Endothelial cell of umbilical vein (primary cell): ENCODE measurements around the gene PRKCZ. TPM values are rescaled to one million over a fixed set of nuclear protein-coding genes. Genes with fewer than 3 reads are reported as not detected.

Experiments
- BruUV-seq: library from RNA; stranded (reverse); fragments of 400-500 nt; replicated peaks from 2 replicates; lab custom pipeline; 2021; lab: Mats Ljungman, UMichigan
- CTCF ChIA-PET: fragments of 300-600, 350-600 bp; sonication (Branson Sonifier 250); formaldehyde crosslinking; loops from one replicate; lab custom pipeline; 2021; ENCODE audit warnings: antibody characterized with exemption, inconsistent platforms; lab: Charles Lee
- POLR2A ChIA-PET: fragments of 300-600, 350-600 bp; sonication (Branson Sonifier 250); formaldehyde crosslinking; loops from one replicate; lab custom pipeline; 2021; ENCODE audit warnings: antibody characterized with exemption, inconsistent platforms; lab: Charles Lee
- DNase-seq: peaks from one replicate; pipeline ENCODE4 v3.0.0-alpha.2; 2011; ENCODE audit warnings: low read depth, low spot score
- FAIRE-seq: peaks from 2 replicates; lab custom pipeline; 2011; peaks lifted over from hg19 to GRCh38; lab: Jason Lieb, UNC
- H2AFZ ChIP-seq: 2 replicates; pipeline ENCODE4 v1.6.0; 2012; ENCODE audit warnings: low read depth, low read length, control low read depth, inconsistent platforms
- H3K27ac ChIP-seq: 2 replicates; pipeline ENCODE4 v1.5.1; 2011; ENCODE audit warnings: low read depth, mild to moderate bottlenecking, control low read depth, low read length, moderate library complexity; ENCODE audit not compliant: insufficient read depth
- H3K27me3 ChIP-seq, 2 experiments: 2 replicates each; pipeline versions ENCODE4 v1.6.0 to v1.6.1; 2011; ENCODE audit warnings: low read length in 2 of 2, mixed read lengths in 1 of 2; ENCODE audit not compliant: control insufficient read depth in 2 of 2, insufficient read depth in 2 of 2
- H3K36me3 ChIP-seq, 2 experiments: 2 replicates in 1 of 2; 3 replicates in 1 of 2; pipeline ENCODE4 v1.5.1; 2011; ENCODE audit warnings: low read length in 2 of 2, mild to moderate bottlenecking in 1 of 2, moderate library complexity in 1 of 2; ENCODE audit not compliant: control insufficient read depth in 2 of 2, insufficient read depth in 2 of 2; ENCODE audit errors: extremely low read depth in 1 of 2
- H3K4me1 ChIP-seq: 3 replicates; pipeline ENCODE4 v1.5.1; 2011; ENCODE audit warnings: mild to moderate bottlenecking, low read length; ENCODE audit not compliant: control insufficient read depth, insufficient read depth; ENCODE audit errors: extremely low read depth
- H3K4me2 ChIP-seq: 2 replicates; pipeline ENCODE4 v1.6.1; 2011; ENCODE audit warnings: low read length, control low read depth, mixed read lengths; ENCODE audit not compliant: insufficient read depth
- H3K4me3 ChIP-seq, 3 experiments: fragments of 200-600 bp in 1 of 3; sonication (generic), shearing (Covaris generic) in 1 of 3; replicated peaks in 1 of 3; 2 replicates each; pipeline ENCODE4 v1.5.1; 2011 to 2016; ENCODE audit warnings: control low read depth in 3 of 3, low read length in 3 of 3, mild to moderate bottlenecking in 2 of 3, inconsistent platforms in 1 of 3, low read depth in 1 of 3, moderate library complexity in 1 of 3; ENCODE audit not compliant: insufficient read depth in 1 of 3
- H3K79me2 ChIP-seq: 2 replicates; pipeline ENCODE4 v1.6.0; 2012; ENCODE audit warnings: low read length, inconsistent platforms; ENCODE audit not compliant: control insufficient read depth, insufficient read depth
- H3K9ac ChIP-seq: replicated peaks from 2 replicates; pipeline ENCODE3; 2011; ENCODE audit warnings: low read length, control low read depth; ENCODE audit not compliant: insufficient read depth; ENCODE audit errors: extremely low read depth
- H3K9me1 ChIP-seq: replicated peaks from 3 replicates; pipeline ENCODE4 v1.6.0; 2011; ENCODE audit warnings: mild to moderate bottlenecking, low read length; ENCODE audit not compliant: control insufficient read depth, insufficient read depth; ENCODE audit errors: extremely low read depth
- H3K9me3 ChIP-seq: replicated peaks from 2 replicates; pipeline ENCODE4 v1.5.1; 2012; ENCODE audit warnings: low read length, inconsistent platforms; ENCODE audit not compliant: control insufficient read depth, insufficient read depth
- H4K20me1 ChIP-seq: replicated peaks from 2 replicates; pipeline ENCODE3; 2011; ENCODE audit warnings: mild to moderate bottlenecking, low read length; ENCODE audit not compliant: control insufficient read depth, insufficient read depth; ENCODE audit errors: extremely low read depth
- EZH2 ChIP-seq: IDR thresholded peaks from 2 replicates; pipeline ENCODE4 v1.6.1; 2012; ENCODE audit warnings: borderline replicate concordance, low read depth, mild to moderate bottlenecking, moderate library complexity, low read length, inconsistent platforms; ENCODE audit not compliant: severe bottlenecking
- FOS ChIP-seq: IDR thresholded peaks from 2 replicates; pipeline ENCODE4 v1.6.1; 2011; ENCODE audit warnings: mild to moderate bottlenecking, low read length, moderate library complexity, borderline replicate concordance; ENCODE audit not compliant: insufficient read depth
- GATA2 ChIP-seq: IDR thresholded peaks from 2 replicates; pipeline ENCODE4 v1.7.0; 2011; ENCODE audit warnings: low read depth, mild to moderate bottlenecking, moderate library complexity, mixed read lengths, low read length; ENCODE audit not compliant: insufficient read length, insufficient read depth
- JUN ChIP-seq: IDR thresholded peaks from 2 replicates; pipeline ENCODE4 v1.6.1; 2011; ENCODE audit warnings: borderline replicate concordance, low read depth; ENCODE audit not compliant: insufficient read length, insufficient read depth
- MYC ChIP-seq: IDR thresholded peaks from one replicate; pipeline ENCODE4 v1.6.1; 2011; ENCODE audit warnings: mild to moderate bottlenecking, low read depth, low read length
- POLR2A ChIP-seq: IDR thresholded peaks from 2 replicates; pipeline ENCODE4 v1.6.1; 2012; ENCODE audit warnings: low read depth, mild to moderate bottlenecking, control low read depth, low read length
- POLR2AphosphoS5 ChIP-seq: IDR thresholded peaks from 2 replicates; pipeline ENCODE4 v1.6.1; 2012; ENCODE audit warnings: low read depth, mild to moderate bottlenecking, control low read depth, low read length, moderate library complexity; ENCODE audit not compliant: insufficient read depth
- dilution Hi-C: fragments of 300-500 bp; cut with MboI; formaldehyde crosslinking; loops from one replicate; pipeline ENCODE4 v1.15.0; 2019; ENCODE audit warnings: low sequenced_read_pairs; ENCODE audit not compliant: extremely low pct_ligation_motif_present
- intact Hi-C: fragments of 100-400 bp; cut with micrococcal nuclease; formaldehyde crosslinking; loops from one replicate; pipeline ENCODE4 v1.10.0; 2022
- polyA plus RNA-seq, 4 experiments: library from polyadenylated mRNA; depleted of rRNA in 3 of 4; stranded (reverse) in 3 of 4; unstranded in 1 of 4; fragments of >200 nt; gene quantifications; 2 replicates each; pipeline versions ENCODE4 v1.2.1 to v1.2.3, GENCODE V29; 2011 to 2012; ENCODE audit warnings: missing spikeins in 1 of 4
- total RNA-seq: library from RNA; stranded (reverse); gene quantifications from 2 replicates; pipeline ENCODE4 v1.2.3, GENCODE V29; 2021
- TF ChIP-seq, protein P1 (sequence below), 2 donors: IDR thresholded peaks; 1 replicate in 1 of 2; 2 replicates in 1 of 2; pipeline ENCODE4 v1.5.1; 2011; ENCODE audit warnings: low read length in 2 of 2, mild to moderate bottlenecking in 2 of 2, moderate library complexity in 2 of 2, control low read depth in 1 of 2, inconsistent platforms in 1 of 2, low read depth in 1 of 2; ENCODE audit not compliant: insufficient read depth in 1 of 2; ENCODE audit errors: extremely low read depth in 1 of 2
- TF ChIP-seq, protein P2 (sequence below): IDR thresholded peaks from 2 replicates; pipeline ENCODE4 v1.6.1; 2011; ENCODE audit not compliant: insufficient read depth, insufficient read length

The PRKCZ gene
- total and polyA plus RNA-seq, 2 donors (not counting 3 experiments of a cell fraction or from before 2014, with no cell fraction given) = 0.22 to 1.7 TPM

DNA sequence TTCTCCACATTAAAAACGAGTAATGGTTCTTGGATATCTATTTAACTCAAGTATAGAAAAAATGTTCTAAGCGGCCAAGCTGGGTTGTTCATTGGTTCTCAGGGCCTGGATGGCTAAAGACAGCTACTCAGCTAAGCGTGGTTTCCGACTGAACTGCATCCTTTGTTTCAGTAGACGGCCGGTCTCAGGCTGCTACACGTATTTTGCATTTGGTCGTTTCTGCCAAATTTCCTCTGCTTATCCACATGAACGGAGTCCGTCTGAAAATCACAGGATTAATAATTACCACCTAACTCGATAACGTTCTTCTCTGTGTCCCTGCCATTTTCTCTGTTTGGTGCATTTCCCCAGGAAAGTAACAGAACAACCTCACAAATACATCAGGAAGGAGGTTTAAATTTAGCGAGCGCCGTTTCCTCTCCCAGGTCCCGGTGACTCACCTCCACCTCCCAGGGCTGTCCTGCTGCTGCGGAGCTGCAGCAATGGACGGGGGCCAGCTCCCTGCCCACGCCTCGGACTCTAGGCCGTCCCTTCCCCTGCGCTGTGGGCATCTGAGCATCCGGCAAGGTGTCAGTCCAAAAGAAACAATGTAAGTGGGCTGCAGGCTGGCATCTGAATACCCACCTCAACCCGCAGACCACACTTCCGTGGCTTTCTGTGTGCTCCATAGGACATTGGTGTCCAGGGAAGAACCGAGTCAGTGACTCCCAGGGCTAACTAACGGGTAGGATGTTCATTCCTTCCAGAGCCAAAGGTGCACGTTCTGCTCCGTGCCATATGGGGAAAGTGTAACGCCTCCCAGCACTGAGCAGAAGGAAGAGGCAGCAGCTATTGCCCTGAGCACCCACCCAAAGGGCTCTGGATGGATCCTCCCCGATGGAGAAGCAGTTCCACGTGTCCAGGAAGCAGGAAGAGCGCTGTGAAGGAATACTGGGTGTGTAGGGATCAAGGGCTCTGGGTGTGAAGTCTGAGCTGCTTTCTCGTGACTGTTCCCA is 35.2 kb upstream of the PRKCZ start:
- intact Hi-C loops = no loop called here
- CTCF ChIA-PET = no interaction called here
- no peaks in the 10 kb centered on the region for H4K20me1 ChIP-seq
- H3K27ac ChIP-seq = no peak overlapping the region
- no peaks in the 10 kb centered on the region for H3K9me3 ChIP-seq
- H3K27me3 ChIP-seq = peaks cover 15 to 20% of the 10 kb centered on the region in 2 experiments
- no peaks in the 10 kb centered on the region for H3K79me2 ChIP-seq
- no peak overlapping the region for H3K4me2 ChIP-seq
- TF ChIP-seq FOS = no peak
- TF ChIP-seq POLR2AphosphoS5 = no peak
- TF ChIP-seq GATA2 = no peak
- TF ChIP-seq EZH2 = no peak
- TF ChIP-seq, protein P1, sequence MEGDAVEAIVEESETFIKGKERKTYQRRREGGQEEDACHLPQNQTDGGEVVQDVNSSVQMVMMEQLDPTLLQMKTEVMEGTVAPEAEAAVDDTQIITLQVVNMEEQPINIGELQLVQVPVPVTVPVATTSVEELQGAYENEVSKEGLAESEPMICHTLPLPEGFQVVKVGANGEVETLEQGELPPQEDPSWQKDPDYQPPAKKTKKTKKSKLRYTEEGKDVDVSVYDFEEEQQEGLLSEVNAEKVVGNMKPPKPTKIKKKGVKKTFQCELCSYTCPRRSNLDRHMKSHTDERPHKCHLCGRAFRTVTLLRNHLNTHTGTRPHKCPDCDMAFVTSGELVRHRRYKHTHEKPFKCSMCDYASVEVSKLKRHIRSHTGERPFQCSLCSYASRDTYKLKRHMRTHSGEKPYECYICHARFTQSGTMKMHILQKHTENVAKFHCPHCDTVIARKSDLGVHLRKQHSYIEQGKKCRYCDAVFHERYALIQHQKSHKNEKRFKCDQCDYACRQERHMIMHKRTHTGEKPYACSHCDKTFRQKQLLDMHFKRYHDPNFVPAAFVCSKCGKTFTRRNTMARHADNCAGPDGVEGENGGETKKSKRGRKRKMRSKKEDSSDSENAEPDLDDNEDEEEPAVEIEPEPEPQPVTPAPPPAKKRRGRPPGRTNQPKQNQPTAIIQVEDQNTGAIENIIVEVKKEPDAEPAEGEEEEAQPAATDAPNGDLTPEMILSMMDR (IDR thresholded peaks at IDR 0.05; ENCODE audit: extremely low read depth in 1 of 2, insufficient read depth in 1 of 2, low read depth in 1 of 2, low read length in 2 of 2) = no peak
- TF ChIP-seq JUN = no peak
- TF ChIP-seq POLR2A = no peak
- TF ChIP-seq MYC = no peak
- TF ChIP-seq, protein P2, sequence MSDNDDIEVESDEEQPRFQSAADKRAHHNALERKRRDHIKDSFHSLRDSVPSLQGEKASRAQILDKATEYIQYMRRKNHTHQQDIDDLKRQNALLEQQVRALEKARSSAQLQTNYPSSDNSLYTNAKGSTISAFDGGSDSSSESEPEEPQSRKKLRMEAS = no peak
- BruUV-seq = no TSS peak
- no peak overlapping the region for H3K4me3 ChIP-seq
- no peaks in the 10 kb centered on the region for H3K36me3 ChIP-seq
- no peaks in the 10 kb centered on the region for H3K9me1 ChIP-seq
- H2AFZ ChIP-seq = no peak overlapping the region
- dilution Hi-C loops = no loop called here
- FAIRE-seq (peak; percentile 52), DNase-seq (no peak)
- H3K4me1 ChIP-seq = no peaks in the 10 kb centered on the region
- no peak overlapping the region for H3K9ac ChIP-seq
- POLR2A ChIA-PET = no interaction called here
